ENCODE data around the gene MBD6. TPM values are rescaled to one million over a fixed set of nuclear protein-coding genes. Genes with fewer than 3 reads are reported as not detected.
A peak's percentile ranks its signal among the peaks of the same experiment; 100 is the strongest.

The MBD6 gene
- total RNA-seq, 1 donor from 2014 or later, result 85.8 TPM

DNA sequence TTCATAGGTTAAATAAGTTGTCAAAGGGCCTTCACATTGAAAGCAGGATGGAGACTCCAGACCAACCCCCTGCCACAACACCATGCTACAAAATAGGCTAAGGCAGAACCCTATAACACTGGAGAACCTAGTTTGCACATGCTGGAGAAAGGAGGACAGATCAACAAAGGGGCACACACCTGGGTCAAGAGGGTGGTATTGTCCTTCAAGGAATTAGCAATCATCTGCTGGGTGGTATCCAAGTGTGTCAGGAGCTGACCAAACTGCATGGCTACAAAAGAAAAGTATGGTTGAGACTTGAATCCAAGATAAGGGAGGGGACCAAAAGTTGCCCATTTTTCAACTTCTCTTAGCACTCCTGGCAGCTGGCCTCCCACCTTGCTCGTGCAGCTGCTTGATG is 9.2 kb downstream of the MBD6 start:
- TF ChIP-seq, protein P1, sequence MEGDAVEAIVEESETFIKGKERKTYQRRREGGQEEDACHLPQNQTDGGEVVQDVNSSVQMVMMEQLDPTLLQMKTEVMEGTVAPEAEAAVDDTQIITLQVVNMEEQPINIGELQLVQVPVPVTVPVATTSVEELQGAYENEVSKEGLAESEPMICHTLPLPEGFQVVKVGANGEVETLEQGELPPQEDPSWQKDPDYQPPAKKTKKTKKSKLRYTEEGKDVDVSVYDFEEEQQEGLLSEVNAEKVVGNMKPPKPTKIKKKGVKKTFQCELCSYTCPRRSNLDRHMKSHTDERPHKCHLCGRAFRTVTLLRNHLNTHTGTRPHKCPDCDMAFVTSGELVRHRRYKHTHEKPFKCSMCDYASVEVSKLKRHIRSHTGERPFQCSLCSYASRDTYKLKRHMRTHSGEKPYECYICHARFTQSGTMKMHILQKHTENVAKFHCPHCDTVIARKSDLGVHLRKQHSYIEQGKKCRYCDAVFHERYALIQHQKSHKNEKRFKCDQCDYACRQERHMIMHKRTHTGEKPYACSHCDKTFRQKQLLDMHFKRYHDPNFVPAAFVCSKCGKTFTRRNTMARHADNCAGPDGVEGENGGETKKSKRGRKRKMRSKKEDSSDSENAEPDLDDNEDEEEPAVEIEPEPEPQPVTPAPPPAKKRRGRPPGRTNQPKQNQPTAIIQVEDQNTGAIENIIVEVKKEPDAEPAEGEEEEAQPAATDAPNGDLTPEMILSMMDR (IDR thresholded peaks at IDR 0.05), result no peak
- Histone ChIP-seq H3K4me3 (no peak overlapping the region), H3K4me1 (no peaks in the 10 kb centered on the region), H3K27ac (no peak overlapping the region), H3K36me3 (peaks cover 92% of the 10 kb centered on the region), H3K9me3 (no peaks in the 10 kb centered on the region), H3K27me3 (no peaks in the 10 kb centered on the region)
- intact Hi-C loops (cut with DNase I), result no loop called here
- DNase-seq (no peak), ATAC-seq (no peak)

DNA sequence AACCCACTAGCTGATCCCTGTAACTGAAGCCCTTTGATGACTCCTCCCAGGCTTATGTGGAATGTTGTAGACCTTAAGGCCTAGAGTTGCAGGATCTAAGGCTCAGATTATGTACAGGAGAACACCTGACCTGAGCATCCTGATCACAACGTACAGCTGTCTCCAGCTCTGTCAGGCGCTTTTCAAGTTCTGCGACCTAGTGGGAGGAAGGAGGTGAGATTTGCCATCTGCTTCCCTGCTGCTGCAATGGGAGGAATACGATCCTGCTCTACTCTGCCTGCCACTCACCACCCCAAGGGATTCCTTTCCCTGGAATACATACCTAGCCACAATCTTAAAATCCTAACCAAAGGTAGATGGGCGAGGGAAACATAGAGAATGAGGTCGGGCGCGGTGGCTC is 10.5 kb downstream of the MBD6 start:
- no peak for DNase-seq
- ATAC-seq, result no peak

DNA sequence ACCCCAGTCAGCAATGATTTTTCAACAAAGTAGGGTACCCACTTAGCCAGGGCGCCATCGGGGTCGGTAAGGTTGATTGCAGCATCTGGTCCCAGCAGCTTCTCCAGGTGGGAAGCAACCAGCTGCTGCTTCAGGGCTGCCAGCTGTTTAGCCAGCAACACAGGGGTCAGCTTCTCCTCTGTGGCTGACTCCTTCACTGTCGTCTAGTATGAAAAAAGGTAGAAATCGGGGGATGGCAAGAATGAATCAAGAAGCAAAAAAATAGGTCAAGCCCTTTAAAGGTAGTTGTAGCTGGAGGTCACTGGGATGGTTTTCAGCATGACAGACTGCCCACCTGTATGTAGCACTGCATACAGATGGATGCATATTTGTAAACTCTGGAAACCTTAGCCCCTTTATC is 11.6 kb downstream of the MBD6 start:
- peaks cover 85% of the 10 kb centered on the region for H3K36me3 ChIP-seq

More for the DNA sequence above, 10.5 kb downstream of the MBD6 start:
- peaks cover 87% of the 10 kb centered on the region for H3K36me3 ChIP-seq
- no peaks in the 10 kb centered on the region for H3K9me3 ChIP-seq
- no peaks in the 10 kb centered on the region for H3K4me1 ChIP-seq
- no peak overlapping the region for H3K27ac ChIP-seq
- intact Hi-C loops (cut with DNase I), result no loop called here
- TF ChIP-seq, protein P1 (IDR thresholded peaks at IDR 0.05), result no peak
- H3K4me3 ChIP-seq, result no peak overlapping the region
- no peaks in the 10 kb centered on the region for H3K27me3 ChIP-seq

DNA sequence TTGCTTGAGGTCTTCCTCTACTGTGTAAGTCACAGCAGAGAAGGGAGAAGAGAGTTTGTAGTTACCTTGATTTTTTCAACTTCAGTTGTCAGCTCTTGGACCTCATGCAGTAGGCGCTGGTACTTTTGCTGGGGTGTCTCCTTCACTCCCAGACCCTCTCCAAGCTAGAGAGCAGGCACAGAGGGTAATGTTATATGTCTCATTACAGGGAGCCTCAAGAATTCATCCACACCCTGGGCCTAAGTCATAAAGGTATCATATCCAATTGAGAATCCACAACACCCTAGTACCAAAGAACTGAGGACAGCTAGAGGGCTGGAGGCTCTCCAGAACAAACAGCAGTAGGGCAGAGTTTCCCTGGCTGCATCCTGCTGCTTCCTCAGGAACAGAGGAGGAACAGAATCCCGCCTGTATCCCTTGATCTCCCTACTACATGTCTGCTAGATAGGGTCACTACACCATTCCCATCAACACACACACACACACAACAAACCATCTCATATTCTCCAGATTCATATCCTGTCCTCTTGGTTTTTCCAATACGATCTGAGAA is 12.4 kb downstream of the MBD6 start:
- Histone ChIP-seq H3K4me3 (no peak overlapping the region), H3K9me3 (no peaks in the 10 kb centered on the region), H3K27ac (no peak overlapping the region), H3K4me1 (no peaks in the 10 kb centered on the region), H3K27me3 (no peaks in the 10 kb centered on the region), H3K36me3 (peaks cover 77% of the 10 kb centered on the region)
- TF ChIP-seq, protein P1 (IDR thresholded peaks at IDR 0.05), result no peak
- no peak for ATAC-seq
- no peak for DNase-seq
- intact Hi-C loops (cut with DNase I), result no loop called here

More for the DNA sequence above, 11.6 kb downstream of the MBD6 start:
- TF ChIP-seq, protein P1 (IDR thresholded peaks at IDR 0.05), result no peak
- no peak for DNase-seq
- H3K27me3 ChIP-seq, result no peaks in the 10 kb centered on the region
- intact Hi-C loops (cut with DNase I), result no loop called here
- ATAC-seq, result no peak
- no peaks in the 10 kb centered on the region for H3K4me1 ChIP-seq
- H3K27ac ChIP-seq, result no peak overlapping the region
- no peak overlapping the region for H3K4me3 ChIP-seq
- no peaks in the 10 kb centered on the region for H3K9me3 ChIP-seq

DNA sequence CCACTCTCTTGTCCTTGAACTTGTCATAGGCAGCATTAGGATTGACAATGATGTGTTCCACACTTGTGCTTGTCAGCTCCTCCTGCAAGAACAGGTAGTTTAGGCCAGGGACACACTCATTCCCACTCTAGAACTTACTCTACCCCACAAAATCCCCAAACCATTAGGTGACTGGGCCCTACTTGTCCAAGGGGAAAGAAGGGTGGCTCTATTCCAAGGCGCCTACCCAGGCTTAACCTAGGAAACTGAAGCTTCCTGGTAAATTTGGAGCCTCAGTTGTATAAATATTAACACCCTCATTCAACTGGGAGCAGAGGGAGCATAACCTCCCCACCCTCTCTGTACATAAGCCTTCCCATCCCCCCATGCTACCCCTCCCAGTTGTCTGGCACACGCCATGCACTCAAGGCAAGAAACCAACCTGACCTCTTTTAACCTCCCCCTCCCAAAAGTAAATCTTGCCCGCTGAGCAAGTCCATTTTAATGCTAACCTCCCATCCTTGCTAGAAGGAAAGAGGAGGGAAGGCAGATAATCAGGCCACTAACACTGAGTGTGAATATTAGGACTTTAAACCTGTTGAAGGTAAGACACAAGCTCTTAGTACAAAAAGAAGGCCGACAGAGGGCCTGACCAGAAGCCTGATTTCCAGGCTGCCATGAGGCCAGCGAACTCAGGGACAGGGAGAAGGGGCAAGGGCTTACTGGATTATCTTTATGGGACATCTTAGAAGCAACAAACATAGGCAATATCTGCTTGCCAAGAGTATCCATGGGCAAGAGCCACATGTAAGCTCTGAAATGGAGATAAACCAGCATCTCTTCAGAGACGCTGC is 13.4 kb downstream of the MBD6 start:
- Histone ChIP-seq H3K36me3 (peaks cover 76% of the 10 kb centered on the region), H3K27me3 (no peaks in the 10 kb centered on the region), H3K4me1 (no peaks in the 10 kb centered on the region), H3K4me3 (no peak overlapping the region), H3K27ac (no peak overlapping the region), H3K9me3 (no peaks in the 10 kb centered on the region)
- intact Hi-C loops (cut with DNase I), result no loop called here
- ATAC-seq (no peak), DNase-seq (peak; percentile 0)
- TF ChIP-seq, protein P1 (IDR thresholded peaks at IDR 0.05), result no peak

Data from upper lobe of right lung (tissue), 1 donor.